Stomach (tissue), 9 donors: ENCODE data around the gene RPTOR. TPM values are rescaled to one million over a fixed set of nuclear protein-coding genes. Genes with fewer than 3 reads are reported as not detected.

ENCODE experiments used
- DNase-seq, 2 donors: peaks; one replicate each; pipeline versions ENCODE4 v3.0.0 to v3.0.0-alpha.2; 2013 to 2019
- H3K27ac ChIP-seq, 5 donors: fragments of 200-600 bp in 4 of 5; sonication (generic) in 4 of 5; one replicate each; pipeline ENCODE4 v1.5.1; 2013 to 2019; ENCODE audit warnings: mild to moderate bottlenecking in 1 of 5, moderate library complexity in 1 of 5
- H3K27me3 ChIP-seq, 3 donors: fragments of 200-600 bp; sonication (generic); one replicate each; pipeline ENCODE4 v1.5.1; 2017 to 2019; ENCODE audit warnings: mixed run types in 1 of 3
- H3K36me3 ChIP-seq, 4 donors: fragments of 200-600 bp; sonication (generic); 1 replicate in 3 of 4; 2 replicates in 1 of 4; pipeline ENCODE4 v1.5.1; 2016 to 2019
- H3K4me1 ChIP-seq, 4 donors: fragments of 200-600 bp; sonication (generic); one replicate each; pipeline ENCODE4 v1.5.1; 2016 to 2019
- H3K4me3 ChIP-seq, 4 donors: fragments of 200-600 bp; sonication (generic) in 3 of 4; one replicate each; pipeline ENCODE4 v1.5.1; 2016 to 2019; ENCODE audit warnings: mild to moderate bottlenecking in 1 of 4
- H3K9me3 ChIP-seq, 4 donors: fragments of 200-600 bp; sonication (generic); one replicate each; pipeline ENCODE4 v1.5.1; 2016 to 2019
- CTCF ChIP-seq, 7 experiments: fragments of 450-650 bp in 4 of 7; fragments of 200-600 bp in 3 of 7; sonication (generic) in 3 of 7; IDR thresholded peaks; one replicate each; pipeline ENCODE4 v1.5.1; 2016 to 2019; ENCODE audit warnings: antibody characterized with exemption in 7 of 7, control low read depth in 2 of 7, mild to moderate bottlenecking in 1 of 7
- EP300 ChIP-seq: sonication (generic); formaldehyde crosslinking; IDR thresholded peaks from one replicate; pipeline ENCODE4 v1.6.1; 2017; ENCODE audit warnings: antibody characterized with exemption
- POLR2A ChIP-seq, 4 donors: fragments of 450-650 bp; IDR thresholded peaks; one replicate each; pipeline ENCODE4 v1.6.1; 2016; ENCODE audit warnings: antibody characterized with exemption in 4 of 4, control low read depth in 2 of 4, mild to moderate bottlenecking in 1 of 4, moderate library complexity in 1 of 4
- POLR2AphosphoS5 ChIP-seq, 3 donors: sonication (generic); formaldehyde crosslinking; IDR thresholded peaks; one replicate each; pipeline ENCODE4 v1.6.1; 2016; ENCODE audit warnings: antibody characterized with exemption in 3 of 3
- WGBS, 5 donors: extraction: QIAGEN DNeasy Blood & Tissue Kit in 3 of 5; methylation state at CpG; one replicate each; pipeline versions ENCODE4 v1.1.5 to v1.1.7; 2013 to 2018; 5-methylcytosine and 5-hydroxymethylcytosine counted together
- intact Hi-C: fragments of 100-400 bp; cut with DNase I; formaldehyde crosslinking; loops from one replicate; pipeline ENCODE4 v1.15.1; 2023; ENCODE audit warnings: low total_unique reads
- polyA plus RNA-seq, 3 donors: library from polyadenylated mRNA; stranded (reverse); fragments of 200-250 nt; gene quantifications; one replicate each; pipeline ENCODE4 v1.2.3, GENCODE V29; 2013
- total RNA-seq, 5 donors: library from RNA; depleted of rRNA; stranded (reverse); fragments of >200 nt; gene quantifications; one replicate each; pipeline versions ENCODE4 v1.1.0 to v1.2.3, GENCODE V29; 2014 to 2016
- donor health status: healthy with polysubstance abuse.
- donor health status: Bipolar disorder and iron deficiency.
- donor health status: healthy.

RPTOR gene
- total and polyA plus RNA-seq, 8 donors, result 3.8 to 103 (median 19.3) TPM

- WGBS, 5 donors, result 49 to 70% (median 66%) methylated on average over 37 to 38 of the region's 38 CpGs
- no peak overlapping the region for H3K4me3 ChIP-seq
- no peaks in the 10 kb centered on the region for H3K27me3 ChIP-seq
- peaks cover 9 to 63% (median 52%) of the 10 kb centered on the region in 4 donors for H3K36me3 ChIP-seq
- peak overlapping the region; percentile 0 to 85 (median 68) for H3K27ac ChIP-seq
- peak; percentile 76 to 95 for DNase-seq
- H3K4me1 ChIP-seq, result peaks cover 18 to 40% (median 24%) of the 10 kb centered on the region in 4 donors
- H3K9me3 ChIP-seq, result no peaks in the 10 kb centered on the region
- peak; percentile 19 to 48 (median 31) for TF ChIP-seq POLR2AphosphoS5 (IDR thresholded peaks at IDR 0.05)
- no peak for TF ChIP-seq EP300
- TF ChIP-seq CTCF (IDR thresholded peaks at IDR 0.05), result no peak
- intact Hi-C loops, result no loop called here
Observed at GRCh38 chr17:80942423-80943345, 398.0 kb downstream of the RPTOR start.

- Histone ChIP-seq H3K4me1 (peaks cover 18 to 40% (median 24%) of the 10 kb centered on the region in 4 donors), H3K4me3 (no peak overlapping the region), H3K27ac (peak overlapping the region in 4 of 5 donors; percentile 67 to 85 (median 70)), H3K36me3 (peaks cover 13 to 64% (median 58%) of the 10 kb centered on the region in 4 donors), H3K27me3 (no peaks in the 10 kb centered on the region), H3K9me3 (no peaks in the 10 kb centered on the region)
- intact Hi-C loops, result no loop called here
- 91 to 94% (median 92%) methylated on average over 17 of the region's 17 CpGs for WGBS, 5 donors
- TF ChIP-seq CTCF (IDR thresholded peaks at IDR 0.05) (no peak), POLR2AphosphoS5 (IDR thresholded peaks at IDR 0.05) (no peak), EP300 (no peak), POLR2A (IDR thresholded peaks at IDR 0.05) (no peak)
- DNase-seq, result no peak
Observed at GRCh38 chr17:80943346-80944145, 398.9 kb downstream of the RPTOR start.

- no peaks in the 10 kb centered on the region for H3K9me3 ChIP-seq
- H3K36me3 ChIP-seq, result peaks cover 13 to 65% (median 62%) of the 10 kb centered on the region in 4 donors
- intact Hi-C loops, result no loop called here
- H3K27ac ChIP-seq, result peak overlapping the region in 1 of 5 donors; percentile 85
- H3K4me3 ChIP-seq, result no peak overlapping the region
- H3K4me1 ChIP-seq, result peaks cover 18 to 33% (median 24%) of the 10 kb centered on the region in 4 donors
- 89 to 95% (median 93%) methylated on average over 9 of the region's 9 CpGs for WGBS, 5 donors
- DNase-seq, result no peak
- TF ChIP-seq POLR2A (IDR thresholded peaks at IDR 0.05) (no peak), POLR2AphosphoS5 (IDR thresholded peaks at IDR 0.05) (no peak), CTCF (IDR thresholded peaks at IDR 0.05) (no peak), EP300 (no peak)
- H3K27me3 ChIP-seq, result no peaks in the 10 kb centered on the region
Observed at GRCh38 chr17:80944326-80944725, 399.7 kb downstream of the RPTOR start.

- Histone ChIP-seq H3K27me3 (no peaks in the 10 kb centered on the region), H3K36me3 (peaks cover 20 to 67% (median 63%) of the 10 kb centered on the region in 4 donors), H3K4me1 (peaks cover 18 to 30% (median 24%) of the 10 kb centered on the region in 4 donors), H3K27ac (no peak overlapping the region), H3K9me3 (no peaks in the 10 kb centered on the region), H3K4me3 (no peak overlapping the region)
- no peak for DNase-seq
- TF ChIP-seq POLR2AphosphoS5 (IDR thresholded peaks at IDR 0.05) (no peak), POLR2A (IDR thresholded peaks at IDR 0.05) (no peak), CTCF (IDR thresholded peaks at IDR 0.05) (no peak), EP300 (no peak)
- intact Hi-C loops, result no loop called here
- 90 to 95% (median 94%) methylated on average over 16 to 17 of the region's 17 CpGs for WGBS, 5 donors
Observed at GRCh38 chr17:80945736-80946135, 401.1 kb downstream of the RPTOR start.
